GM21723 (cell line): ENCODE measurements around the gene LENEP.

Experiments used
- ATAC-seq: cut with Tn5 transposase; IDR thresholded peaks from one replicate; pipeline ENCODE4 v1.9.1; 2021; ENCODE audit warnings: mild to moderate bottlenecking, moderate library complexity; ENCODE audit not compliant: unreplicated experiment

Gene LENEP

DNA sequence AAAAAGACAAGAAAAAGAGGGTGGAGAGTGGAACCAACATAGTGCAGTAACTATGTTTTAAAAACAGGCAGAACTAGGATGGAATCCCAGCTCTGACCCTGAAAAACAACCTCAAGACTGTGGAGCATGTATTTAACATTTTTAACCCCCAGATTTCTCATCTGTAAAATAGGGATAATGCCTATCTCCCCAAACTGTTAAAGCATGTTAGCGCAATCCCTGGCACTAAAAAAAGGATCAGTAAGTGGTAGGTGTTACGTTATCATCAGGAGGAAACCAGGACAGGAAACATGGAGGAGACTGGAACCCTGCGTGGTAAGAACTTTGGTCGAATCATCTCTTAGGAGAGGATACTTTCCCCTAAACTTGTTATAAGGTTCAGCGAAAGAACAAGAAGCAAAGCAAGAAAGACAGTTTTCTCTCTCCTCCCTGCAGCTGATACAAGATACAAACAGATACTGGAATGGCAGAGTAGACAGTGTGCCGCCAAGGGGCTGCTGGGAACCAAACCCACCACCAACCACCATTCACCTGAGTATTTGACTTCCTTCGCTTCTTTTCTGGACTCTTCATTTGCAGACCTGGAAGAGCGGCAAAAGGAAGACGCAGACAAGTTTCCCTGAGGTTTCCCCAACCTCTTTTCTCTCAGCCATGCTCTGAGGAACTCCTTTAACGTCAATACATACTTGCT lies 32.8 kb upstream of the LENEP start:
- ATAC-seq, result no peak

DNA sequence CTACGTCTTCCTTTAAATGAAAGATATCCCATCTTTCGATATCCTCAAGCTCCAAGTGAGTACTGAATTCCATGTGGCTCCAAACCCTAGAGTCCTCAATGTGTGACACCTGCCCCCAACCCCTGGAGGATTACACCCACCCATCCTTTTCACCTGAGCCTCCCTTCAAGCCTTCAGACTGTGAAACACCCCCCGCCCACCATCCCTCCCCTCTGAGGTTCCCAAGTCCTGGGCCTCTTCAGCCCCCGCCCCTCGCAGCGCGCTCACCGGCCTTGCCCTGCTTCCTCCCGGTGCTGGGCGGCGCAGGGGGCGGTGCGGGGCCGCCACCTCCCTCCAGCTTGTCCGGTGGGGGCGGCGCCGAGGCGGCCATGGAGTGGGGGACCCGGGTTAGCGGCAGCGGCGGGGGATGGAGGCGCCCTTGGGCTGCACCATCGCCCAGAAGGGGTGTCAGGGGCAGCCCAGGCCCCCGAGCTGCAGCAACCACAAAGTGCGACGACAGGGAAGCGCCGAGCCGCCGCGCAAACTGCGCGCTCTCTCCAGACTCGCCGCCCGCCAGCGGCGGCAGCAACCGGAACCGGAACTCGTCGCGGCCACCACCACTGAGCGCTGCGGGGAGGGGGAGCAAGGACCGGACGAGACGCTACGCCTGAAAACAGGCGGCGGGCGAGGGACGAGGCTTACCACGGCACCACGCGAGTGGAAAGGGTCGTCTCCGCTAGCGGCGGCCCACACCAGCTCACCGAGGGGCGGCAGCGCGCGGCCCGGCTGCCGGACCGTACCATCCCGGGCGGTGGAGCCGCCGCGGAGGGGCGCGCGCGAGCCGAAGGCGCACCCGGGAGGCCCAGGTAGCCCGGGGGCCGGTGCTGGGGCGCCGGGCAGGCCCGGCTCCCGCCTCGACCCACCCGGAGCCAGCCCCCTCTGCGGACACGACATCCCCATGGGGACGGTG lies 31.9 kb upstream of the LENEP start, which contains the start of gene PYGO2:
Gene PYGO2, minus strand, starts transcription at position 576 of the 949 bp plus-strand sequence. Its CDS starts 206 bp downstream, at position 370.
- ATAC-seq, result peak; percentile 74

DNA sequence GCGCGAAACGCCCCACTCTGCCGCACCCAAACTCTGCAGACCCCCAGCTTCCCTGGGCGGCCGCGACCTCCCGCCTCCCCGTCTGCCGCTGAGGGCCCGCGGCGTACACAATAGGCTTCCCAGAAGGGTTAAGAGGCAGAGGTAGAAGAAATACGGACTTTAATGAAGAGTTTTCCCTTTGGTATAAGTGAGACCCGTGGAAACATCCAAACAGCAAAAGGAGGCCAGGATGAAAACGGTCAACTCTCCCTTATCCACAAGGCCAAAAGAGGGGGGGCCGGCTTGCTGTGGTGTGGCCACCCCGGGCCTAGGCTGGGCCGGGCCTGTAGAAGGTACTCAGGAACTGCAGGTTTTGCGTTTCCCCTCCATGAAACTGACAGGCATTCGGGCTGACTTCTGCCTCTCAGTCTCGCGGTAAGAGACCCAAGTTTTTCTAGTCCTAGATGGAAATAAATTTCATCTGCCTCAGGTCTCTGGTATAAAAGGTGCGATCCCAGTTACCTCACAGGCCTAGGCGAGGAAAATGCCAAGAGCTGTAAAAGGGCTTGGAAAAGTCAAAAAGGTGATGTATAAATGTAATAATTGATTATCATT lies 31.1 kb upstream of the LENEP start:
- ATAC-seq, result peak; percentile 3

DNA sequence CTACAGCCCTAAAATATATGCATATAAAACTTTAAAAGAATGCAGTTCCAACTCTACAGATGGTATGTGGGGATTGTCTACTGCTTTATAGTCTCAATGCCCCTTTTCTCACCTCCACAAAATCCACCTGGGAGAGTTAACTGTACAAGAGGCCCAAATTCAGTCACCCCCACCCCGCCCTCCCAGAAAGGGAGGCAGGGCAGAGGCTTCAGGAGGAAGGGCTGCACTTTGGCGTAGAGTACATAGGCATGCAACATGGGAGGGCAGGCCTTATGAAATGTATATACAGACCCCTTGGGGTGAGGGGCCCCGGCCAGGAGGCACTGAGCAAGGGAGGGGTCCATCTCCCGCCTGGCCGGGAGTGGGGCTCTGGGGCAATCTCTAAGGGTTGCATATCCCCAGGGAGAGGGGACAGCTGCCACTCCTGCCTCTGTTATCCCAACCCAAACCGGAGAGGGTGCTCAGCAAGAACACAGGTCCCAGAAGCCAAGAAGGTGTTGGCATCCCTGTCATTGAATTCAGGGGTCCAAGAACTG lies 30.5 kb upstream of the LENEP start:
- ATAC-seq, result no peak

DNA sequence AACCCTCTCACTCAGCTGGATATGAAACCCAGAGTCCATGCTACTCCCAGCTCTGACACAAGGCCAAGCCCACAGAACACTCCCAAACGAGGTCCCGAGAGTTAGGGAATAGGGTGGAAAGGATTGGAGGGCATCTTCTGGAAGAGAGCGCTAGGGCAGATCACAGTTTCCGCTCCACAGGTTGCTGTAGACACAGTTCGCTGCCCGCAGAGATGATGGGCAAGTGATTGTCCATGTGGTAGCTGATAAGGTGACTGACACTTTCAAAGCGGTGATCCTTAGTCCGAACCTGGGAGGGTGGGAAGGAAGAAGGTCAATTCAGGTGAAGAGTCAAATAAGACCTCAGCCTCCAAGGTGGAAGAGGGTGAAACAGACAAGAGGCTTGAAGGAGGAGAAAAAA lies 29.7 kb upstream of the LENEP start:
- ATAC-seq, result no peak

DNA sequence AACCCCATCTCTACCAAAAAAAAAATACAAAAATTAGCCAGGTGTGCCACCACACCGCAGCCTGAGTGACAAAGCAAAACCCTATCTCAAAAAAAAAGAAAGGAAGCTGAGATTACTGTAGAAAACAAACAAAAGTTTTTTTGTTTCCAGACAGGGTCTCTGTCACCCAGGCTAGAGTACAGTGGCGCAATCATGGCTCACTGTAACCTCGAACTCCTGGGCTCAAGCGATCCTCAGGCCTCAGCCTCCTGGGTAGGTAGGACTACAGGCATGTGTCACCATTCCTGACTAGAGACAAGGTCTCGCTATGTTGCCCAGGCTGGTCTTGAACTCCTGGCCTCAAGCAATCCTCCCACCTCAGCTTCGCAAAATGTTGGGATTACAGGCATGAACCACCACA lies 29.0 kb upstream of the LENEP start:
- ATAC-seq, result no peak

DNA sequence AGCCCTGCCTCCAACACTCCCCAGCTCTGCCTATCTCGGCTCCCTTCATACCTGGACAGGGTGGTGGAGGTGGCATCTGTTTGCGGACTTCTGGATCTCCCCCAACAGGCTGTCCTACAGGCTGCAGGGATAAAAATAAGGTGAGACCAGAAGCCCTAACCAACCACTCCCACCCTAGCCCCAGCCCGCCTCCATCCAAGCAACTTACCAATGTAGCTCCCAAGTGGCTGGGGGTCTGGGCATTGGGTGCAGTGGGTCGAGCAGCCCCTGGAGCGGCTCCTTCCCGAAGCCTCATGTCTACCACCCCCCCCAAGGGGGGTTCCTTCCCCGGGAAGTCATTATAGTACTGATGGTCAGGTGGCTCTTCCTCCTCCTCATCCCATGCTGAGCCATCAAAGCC lies 27.3 kb upstream of the LENEP start:
- no peak for ATAC-seq

DNA sequence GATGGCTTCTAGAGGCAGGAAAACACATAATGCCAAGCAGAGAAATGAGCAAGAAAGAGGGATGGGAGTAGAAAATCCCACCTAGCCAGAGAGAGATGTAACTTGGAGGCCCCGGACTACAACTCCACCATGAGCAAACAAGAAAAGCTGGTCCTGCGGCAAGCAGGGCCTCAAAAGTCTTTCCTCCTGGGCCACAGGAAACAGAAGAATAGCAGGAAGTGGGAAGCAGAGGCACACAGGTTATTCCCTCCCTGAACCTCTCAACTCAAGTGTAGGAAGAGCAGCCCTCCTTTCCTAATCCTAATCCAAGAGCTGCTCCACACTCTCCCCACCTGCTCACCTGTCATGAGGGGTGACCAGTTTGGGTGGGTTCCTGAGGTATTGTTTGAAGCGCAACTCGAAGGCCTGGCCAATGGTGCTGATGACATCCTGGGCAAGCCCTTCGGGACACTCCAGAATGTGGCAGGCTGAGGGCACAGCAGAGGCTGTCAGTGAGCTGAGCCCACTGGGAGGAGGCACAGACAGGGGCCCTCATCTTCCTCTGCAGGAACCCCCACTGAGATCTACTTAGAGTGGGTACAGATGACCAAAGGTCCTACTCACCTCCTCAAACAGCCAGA lies 25.9 kb upstream of the LENEP start:
- no peak for ATAC-seq

DNA sequence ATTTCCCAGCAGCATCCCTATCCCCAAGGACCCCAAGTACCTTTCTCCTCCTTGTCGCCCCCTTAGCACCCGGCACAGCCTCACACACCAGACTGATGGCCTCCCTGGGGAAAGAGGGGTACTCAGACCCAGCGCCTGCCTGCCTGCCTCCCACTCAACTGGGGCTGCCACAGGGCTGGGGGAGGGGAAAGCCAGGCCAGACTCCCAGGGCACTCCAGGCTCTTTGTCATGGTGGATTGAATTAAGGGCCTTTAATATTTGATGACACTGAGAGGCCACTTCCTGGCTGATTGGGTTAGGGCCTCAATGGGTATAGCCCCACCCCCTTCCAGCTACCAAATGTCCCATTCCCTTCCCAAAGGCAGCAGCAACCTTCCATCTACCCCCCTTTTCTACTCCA lies 24.7 kb upstream of the LENEP start:
- no peak for ATAC-seq

DNA sequence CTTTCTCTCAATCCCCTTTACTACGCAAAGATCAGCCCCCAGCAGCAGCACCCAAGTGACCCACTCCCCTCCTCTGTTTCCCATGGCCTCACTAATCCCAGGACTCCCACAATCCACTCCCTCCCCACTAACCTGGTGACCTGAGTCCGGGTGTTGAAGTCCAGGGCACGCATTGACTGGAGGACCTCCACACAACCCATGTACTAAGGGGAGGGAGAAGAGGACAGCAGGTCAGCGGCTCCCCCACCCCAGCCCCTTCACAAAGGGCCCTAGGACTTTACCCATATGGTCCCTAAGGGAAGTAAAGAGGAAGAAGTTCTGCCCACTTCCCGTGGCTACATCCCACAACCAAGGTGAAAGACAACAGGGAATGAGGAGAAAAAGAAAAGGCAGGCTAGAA lies 24.1 kb upstream of the LENEP start:
- no peak for ATAC-seq

DNA sequence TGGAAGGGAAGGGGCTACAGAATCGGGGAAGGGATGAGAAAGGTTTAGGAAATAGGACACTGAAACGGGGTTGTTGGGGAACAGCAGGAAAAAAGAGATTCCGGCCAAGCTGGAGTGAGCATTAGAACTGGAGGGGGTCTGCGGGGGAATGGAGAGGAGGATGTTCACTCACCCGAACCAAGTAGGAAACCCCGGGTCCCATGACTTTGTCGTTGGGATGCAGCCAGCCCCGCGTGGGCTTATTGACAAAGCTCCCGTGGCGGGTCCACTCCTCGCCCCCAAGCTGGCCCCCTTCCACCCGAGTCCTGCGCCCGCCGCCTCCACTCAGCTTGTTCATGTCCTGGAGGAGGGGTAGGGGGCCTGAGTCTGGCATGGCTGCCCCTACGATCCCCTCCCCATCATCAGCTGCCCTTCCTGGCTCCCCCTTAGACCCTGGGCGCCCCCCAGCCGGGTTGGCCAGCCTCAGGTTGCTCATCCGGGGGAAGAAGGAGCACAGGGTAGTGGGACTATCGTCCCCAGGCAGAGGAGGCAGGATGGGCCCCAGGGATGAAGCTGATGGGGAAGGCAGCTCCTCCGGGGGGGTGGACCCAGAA lies 23.4 kb upstream of the LENEP start:
- no peak for ATAC-seq

DNA sequence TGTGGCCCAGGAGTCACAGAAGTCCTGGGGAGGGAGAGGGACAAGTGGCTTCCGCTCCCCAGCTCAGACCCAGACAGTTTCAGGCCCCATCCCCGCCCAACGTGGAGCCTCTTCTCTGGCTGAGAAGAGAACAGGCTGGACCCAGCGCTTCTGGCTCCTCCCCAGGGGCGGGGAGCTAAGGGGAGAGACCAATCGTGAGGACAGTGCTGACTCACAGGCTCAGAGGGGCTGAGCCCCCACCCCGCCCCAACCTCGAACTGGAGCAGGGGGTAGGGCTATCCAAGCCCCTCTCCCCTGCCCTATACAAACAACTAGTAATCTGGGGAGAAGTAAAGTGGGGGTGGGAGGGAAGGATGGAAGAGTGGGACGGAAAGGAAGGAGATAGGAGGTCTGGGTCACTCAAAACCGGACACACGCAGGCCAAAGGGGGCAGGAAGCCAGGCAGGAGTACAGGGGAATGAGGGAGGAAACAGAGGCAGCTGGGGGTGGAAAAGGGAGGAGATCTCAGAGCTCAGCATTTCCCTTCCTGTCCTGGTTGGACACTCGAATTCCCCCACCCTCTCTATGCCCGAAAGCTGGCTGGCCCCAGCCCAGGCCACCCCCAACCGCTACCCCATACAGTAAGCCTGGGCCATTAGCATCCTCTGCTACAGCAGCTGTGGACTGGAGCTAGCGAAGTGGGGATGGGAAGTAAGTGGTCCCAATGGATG lies 22.6 kb upstream of the LENEP start, which contains the start of gene SHC1:
Gene SHC1, minus strand, starts transcription at position 117 of the 710 bp plus-strand sequence. CDS start 221 bp downstream, outside the sequence.
- ATAC-seq, result no peak

DNA sequence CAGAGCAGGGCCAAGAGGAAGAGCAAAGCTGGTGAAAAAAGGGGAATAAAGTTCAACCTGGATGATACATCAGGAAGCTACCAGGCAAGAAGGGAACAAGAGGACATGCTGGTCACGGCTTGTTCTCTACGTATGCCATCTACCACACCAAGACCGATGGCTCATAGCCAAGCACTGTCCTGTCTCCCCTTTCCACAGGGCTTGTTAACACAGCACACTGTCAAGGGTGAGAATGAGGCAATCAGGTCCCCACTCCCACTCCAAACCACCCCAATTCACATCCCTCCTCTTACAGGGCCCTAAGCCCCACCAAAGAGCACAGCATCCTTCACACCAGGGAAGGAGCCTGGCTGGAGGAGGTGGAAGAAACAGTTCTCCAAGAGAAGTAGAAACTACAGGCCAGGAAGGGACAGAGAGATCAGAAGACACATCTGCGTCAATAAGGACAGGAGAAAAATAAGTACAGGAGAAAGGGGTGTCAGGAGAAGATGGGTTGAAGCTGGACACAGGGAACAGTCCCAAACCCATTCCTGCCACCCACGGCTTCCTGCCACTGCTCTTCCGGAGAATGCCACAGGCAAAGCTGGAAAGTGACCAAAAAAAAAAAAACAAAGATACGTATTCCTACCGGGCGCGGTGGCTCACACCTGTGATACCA lies 21.9 kb upstream of the LENEP start:
- no peak for ATAC-seq

DNA sequence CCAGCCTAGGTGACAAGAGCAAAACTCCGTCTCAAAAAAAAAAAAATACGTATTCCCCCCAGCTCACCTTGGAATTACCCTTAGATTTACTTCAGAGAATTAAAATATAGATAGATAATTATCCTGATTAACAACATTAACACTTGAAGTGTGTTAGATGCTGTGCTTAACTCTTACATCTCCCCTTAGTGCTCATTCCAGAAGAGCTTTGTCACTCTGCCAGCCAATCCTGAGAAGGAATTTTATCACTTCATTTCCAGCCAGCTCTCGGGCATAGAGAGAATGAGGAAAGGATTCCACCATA lies 21.2 kb upstream of the LENEP start:
- ATAC-seq, result no peak

DNA sequence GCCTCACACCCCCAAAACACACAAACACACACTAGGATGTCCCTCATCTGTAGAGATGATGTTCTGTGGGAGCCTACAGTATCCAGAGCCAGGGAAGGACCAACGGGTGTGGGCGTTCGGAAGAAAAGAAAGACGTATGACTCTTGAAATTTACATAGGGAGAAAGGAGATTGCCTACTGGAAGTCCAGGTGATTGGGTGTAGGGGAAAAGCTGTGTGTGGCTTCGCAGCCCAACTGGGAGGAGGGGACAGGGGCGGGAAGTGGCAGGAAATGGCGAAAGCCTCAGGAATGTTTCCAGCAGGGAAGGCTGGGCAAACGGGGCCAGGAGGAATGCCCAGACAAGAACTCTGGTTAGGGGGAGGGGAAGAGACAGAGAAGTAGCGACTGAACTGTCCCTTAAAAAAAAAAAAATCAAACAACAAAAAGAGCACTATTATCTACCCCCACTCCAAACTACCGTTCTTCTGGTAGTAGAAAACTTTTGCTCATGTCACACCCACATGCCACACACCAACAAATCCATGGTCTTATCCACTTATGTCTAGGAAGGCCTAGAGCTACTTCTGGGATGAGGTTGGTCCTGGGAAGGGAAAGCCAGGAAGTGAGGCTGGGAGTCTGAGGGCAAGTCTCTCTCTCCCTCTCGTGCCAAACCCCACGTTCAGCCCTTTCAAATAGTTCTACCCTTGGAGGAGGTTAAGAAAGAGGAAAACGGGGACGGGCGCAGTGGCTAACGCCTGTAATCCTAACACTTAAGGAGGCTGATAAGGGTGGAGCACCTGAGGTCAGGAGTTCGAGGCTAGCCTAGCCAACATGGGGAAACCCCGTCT lies 20.7 kb upstream of the LENEP start:
- no peak for ATAC-seq

DNA sequence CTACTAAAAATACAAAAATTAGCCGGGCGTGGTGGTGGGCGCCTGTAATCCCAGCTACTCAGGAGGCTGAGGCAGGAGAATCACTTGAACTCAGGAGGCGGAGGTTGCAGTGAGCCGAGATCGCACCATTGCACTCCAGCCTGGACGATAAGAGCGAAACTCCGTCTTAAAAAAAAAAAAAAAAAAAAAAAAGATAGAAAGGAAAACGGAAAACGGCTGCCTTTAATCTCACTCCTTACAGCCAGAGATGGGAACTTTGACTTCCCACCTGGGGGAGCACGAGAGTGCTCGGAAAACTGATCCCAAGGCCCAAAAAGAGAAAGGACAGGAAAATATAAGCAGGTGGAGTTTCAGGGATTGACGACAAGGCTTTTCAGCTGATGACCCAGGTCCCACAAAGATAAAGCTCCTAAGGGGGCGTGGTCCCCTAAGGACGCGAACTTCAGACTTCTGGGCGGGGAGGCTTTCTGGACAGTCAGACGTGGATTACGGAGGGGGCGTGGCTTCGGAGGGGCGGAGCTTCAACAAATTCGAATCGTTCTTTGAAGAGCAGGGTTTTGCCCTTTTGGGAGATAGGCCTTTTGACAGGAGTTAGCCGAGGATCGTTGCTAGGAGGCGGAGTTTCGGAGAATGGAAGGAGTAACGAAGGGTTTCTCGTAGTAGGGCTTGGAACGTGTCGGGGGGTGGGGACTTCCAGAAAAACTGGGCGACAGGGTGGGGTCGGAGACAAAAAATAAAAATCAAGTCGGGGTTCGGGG lies 19.9 kb upstream of the LENEP start:
- peak; percentile 33 for ATAC-seq

DNA sequence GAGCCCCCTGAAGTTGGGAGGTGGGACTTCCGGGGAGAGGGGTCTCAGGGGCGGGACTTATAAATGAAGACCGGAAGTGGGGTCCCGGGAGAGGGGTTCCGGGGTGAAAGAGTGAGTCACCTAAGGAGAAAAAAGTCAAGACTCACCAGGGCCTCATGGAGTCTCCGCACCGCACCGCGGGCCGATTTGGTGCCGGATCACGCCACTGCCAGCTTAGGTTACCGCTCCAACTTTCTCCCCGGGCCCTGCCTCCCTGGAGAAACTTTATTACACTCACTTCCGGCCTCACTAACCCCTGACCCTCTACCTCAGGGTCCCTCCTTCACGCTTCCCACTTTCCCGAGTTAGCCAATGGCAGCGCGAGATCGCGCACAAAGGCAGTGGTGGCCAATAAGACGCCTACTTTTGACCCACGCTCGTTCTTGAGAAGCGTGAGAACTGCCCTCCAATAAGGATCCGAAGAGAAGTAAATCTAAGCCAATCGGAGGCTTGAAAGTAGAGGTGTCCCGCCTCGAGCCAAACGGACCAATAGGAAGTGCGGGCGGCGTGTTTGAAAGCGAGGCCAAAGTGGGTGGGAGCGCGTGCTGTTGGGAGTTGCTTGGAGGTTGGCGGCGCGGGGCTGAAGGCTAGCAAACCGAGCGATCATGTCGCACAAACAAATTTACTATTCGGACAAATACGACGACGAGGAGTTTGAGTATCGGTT lies 19.1 kb upstream of the LENEP start, which contains the start of gene CKS1B:
Gene CKS1B, plus strand, starts transcription at position 580 of the 706 bp plus-strand sequence. Its CDS starts 65 bp downstream, at position 645.
- peak; percentile 75 for ATAC-seq
